GM20431 (cell line): ENCODE measurements around the gene VAPA.

Source experiments
- in situ Hi-C: fragments of 300-500 bp; cut with MseI, MboI; formaldehyde crosslinking; loops from one replicate; pipeline ENCODE4 v1.15.0; 2020; ENCODE audit warnings: low sequenced_read_pairs; ENCODE audit not compliant: unreplicated experiment

VAPA gene

GRCh38 chr18:9992973-9993520 is 79.2 kb downstream of the VAPA start:
- in situ Hi-C loops = no loop called here

- in situ Hi-C loops = no loop called here
Measured at GRCh38 chr18:9993521-9994025, 79.8 kb downstream of the VAPA start.

- in situ Hi-C loops = no loop called here
Measured at GRCh38 chr18:9994026-9994570, 80.3 kb downstream of the VAPA start.

GRCh38 chr18:9994701-9995235 is 81.0 kb downstream of the VAPA start:
- in situ Hi-C loops = no loop called here

GRCh38 chr18:9995631-9996030 is 81.8 kb downstream of the VAPA start:
- in situ Hi-C loops = no loop called here

- in situ Hi-C loops = no loop called here
Measured at GRCh38 chr18:9996094-9996493, 82.3 kb downstream of the VAPA start.

- in situ Hi-C loops = no loop called here
Measured at GRCh38 chr18:9997711-9998110, 83.9 kb downstream of the VAPA start.

GRCh38 chr18:9998330-9998729 is 84.5 kb downstream of the VAPA start:
- in situ Hi-C loops = no loop called here

- in situ Hi-C loops = no loop called here
Measured at GRCh38 chr18:10002280-10002679, 88.5 kb downstream of the VAPA start.

- in situ Hi-C loops = no loop called here
Measured at GRCh38 chr18:10003281-10003680, 89.5 kb downstream of the VAPA start.

GRCh38 chr18:10003866-10004265 is 90.0 kb downstream of the VAPA start:
- in situ Hi-C loops = no loop called here

GRCh38 chr18:10006311-10006893 is 92.6 kb downstream of the VAPA start:
- in situ Hi-C loops = no loop called here

- in situ Hi-C loops = no loop called here
Measured at GRCh38 chr18:10008006-10008647, 94.3 kb downstream of the VAPA start.
